GM18517 (cell line): ENCODE results near the gene NAV3.

Experiments
- ATAC-seq: cut with Tn5 transposase; IDR thresholded peaks from one replicate; pipeline ENCODE4 v1.9.1; 2021; ENCODE audit warnings: mild to moderate bottlenecking, moderate library complexity; ENCODE audit not compliant: unreplicated experiment

NAV3 gene

GRCh38 chr12:77841521-77841920 lies 10.8 kb downstream of the NAV3 start:
- no peak for ATAC-seq

DNA sequence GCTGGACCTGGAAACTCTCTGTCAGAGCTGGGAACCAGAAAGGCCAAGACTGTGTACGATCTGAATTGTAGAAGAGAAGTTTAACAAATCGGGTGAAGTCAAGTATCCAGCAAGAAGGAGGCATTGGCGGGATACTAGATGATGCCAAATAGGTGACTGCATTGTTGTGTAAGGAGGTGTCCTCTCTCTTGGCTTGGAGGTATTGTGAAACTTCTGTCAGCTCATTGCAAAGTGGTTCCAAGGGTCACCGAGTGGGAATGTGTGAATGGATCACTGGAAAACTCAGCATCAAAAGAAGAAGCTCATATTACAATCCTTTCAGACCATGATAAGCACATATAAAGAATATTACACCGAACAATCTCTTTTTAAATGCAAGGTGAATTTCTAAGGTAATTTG lies 11.7 kb downstream of the NAV3 start:
- ATAC-seq: no peak

GRCh38 chr12:77845831-77846230 lies 15.1 kb downstream of the NAV3 start:
- no peak for ATAC-seq

DNA sequence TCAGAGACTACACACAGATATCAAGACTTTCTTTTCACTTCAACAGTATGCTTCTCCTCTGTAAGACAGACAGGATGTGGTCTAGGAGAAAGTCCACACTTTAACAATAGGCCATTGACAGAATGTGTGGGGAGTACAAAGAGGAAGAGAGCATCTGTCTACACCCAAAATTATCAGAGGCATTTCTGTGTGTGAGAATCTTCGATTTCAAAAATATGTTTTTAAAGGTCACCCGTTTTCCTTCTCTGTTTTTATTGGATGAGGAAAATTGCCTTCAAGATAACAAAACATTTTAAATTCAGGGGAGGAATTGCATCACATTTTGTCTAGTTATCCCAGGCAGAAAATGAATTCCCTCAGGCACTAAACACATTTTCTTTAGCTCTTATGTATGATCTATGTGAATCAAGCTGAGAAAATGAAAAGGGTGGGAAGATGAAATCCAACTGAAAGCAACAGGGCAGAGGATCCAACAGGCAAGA lies 16.4 kb downstream of the NAV3 start:
- peak; percentile 99 for ATAC-seq

DNA sequence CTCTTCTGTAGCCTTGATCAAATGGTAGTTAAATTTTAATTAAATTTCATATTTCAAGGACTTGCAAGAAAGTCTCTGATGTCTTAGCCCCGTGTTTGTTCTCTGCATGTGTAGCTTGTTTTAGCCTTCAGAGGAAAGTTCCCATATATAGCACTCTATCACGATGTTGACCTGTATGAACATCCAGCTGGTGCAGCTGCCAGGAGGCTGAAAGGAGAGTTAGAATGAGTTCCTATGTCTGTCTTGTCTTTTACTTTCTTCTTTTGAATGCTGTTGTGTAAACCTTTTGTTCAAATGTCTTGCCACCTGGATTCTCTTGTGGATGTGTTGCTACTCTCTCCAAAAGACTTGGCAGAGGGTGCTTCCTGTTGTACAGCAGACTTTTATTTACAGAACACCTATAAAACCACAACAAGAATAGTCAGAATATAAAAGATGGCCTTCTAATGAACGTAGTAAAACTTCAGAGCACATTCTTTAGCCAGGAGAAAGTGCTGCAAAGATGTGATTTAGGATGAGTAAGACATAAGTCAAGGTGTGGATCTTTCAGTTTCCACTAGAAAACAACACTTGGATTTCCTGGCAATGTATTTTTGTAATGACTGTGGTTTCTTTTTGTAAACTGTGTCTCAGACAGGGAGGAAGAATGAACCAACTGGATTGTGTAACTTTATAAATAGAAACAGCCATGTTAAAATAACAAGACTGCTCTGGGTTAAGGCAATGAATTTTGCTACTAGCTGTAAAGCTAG lies 17.2 kb downstream of the NAV3 start:
- peak; percentile 41 for ATAC-seq

GRCh38 chr12:77850129-77850528 lies 19.4 kb downstream of the NAV3 start:
- ATAC-seq: no peak

- no peak for ATAC-seq
Measured at GRCh38 chr12:77850698-77851097, 20.0 kb downstream of the NAV3 start.

DNA sequence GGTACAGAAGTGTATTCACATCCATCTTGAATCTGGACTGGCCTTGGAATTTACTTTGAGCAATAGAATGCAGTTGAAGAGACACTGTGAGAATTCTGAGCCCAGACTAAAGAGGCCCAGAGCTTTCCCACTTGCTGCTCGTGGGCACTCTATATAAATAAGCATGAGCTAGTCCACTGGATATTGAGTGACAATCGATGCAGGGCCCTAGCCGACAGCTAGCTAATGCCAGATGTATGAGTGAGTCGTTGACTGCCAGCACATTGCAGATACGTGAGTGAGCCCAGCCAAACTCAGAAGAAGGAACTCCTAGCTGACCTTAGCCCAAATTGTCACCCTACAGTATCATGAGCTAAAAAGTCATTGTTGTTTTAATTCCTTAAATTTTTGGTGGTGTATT lies 24.9 kb downstream of the NAV3 start:
- no peak for ATAC-seq

GRCh38 chr12:77861317-77861716 lies 30.6 kb downstream of the NAV3 start:
- ATAC-seq: no peak

DNA sequence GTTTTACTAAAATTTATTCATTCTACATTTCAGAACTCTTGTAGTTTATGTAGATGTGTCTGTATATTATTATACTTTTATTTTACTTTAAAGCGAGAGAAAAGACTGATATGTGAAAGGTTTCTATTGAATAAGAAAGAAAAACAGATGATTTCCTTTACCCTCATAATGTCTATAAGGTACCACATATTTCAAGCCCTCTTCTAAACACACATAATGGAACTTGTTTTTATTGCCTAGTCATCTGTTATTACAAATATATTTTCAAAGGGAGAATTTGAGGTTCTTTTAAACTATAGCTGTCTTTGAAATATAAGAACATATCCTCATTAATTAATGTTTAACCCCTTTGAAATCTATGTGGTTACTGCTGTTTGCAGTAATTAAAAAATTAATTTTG lies 34.5 kb downstream of the NAV3 start:
- no peak for ATAC-seq

DNA sequence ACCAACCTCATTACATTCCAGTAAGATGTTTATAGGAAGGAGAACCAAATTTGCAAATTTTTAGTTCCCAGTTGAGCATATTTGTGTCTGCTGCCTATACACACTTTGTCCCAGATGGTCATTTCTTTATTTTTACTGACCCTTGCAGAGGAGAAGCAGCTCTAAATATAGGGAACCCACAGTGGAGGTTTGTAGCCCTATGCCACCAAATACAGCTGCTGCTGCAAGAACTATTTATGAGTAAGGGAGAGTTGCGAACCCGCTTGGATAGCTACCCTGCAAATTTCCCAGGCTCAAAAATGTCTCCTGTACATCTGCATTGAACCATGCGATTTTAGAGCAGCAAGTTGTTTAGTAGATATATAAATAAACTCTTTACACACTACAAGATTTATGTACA lies 48.2 kb downstream of the NAV3 start:
- no peak for ATAC-seq

DNA sequence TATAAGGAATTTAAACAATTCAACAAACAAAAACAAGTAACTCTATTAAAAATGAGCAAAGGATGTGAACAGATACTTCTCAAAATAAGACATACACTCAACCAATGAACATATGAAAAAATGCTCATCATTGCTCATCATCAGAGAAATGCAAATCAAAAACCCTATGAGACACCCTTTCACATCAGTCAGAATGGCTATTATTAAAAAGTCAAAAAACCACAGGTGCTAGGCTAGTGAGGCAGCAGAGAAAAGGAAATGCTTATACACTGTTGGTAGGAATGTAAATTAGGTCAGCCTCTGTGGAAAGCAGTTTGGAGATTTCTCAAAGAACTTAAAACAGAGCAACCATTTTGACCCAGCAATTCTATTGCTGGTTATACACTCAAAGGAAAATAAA lies 52.0 kb downstream of the NAV3 start:
- ATAC-seq: no peak

GRCh38 chr12:77888611-77889010 lies 57.9 kb downstream of the NAV3 start:
- ATAC-seq: no peak

DNA sequence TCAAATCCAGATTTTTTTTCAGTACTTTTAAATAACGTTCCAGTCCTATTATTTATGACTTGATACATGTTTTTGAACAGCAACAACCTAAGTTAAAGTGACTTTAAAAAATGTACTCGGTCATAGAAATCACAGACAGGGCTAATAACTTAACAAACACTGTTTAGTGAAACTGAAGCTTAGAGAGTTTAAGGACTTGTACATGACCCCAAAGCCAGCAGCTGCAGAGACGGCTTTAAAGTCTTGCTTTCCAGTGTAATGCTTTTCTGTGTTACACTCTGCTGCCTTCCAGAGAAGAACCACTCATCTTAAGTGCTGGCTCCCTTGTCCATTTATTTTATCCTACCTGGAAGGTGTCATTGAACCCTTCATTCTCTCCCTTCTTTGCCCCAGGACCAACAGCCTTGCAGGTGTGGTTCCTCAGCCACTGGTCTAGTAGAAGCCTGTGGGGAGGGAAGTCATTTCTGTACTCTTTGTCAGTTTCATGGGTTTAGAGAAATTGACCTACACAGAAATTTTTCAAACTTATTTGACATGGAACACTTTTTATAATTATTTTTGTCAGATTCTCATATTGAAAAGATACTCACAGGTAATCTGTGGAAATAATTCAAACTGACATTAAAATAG lies 60.9 kb downstream of the NAV3 start:
- no peak for ATAC-seq

- ATAC-seq: no peak
Measured at GRCh38 chr12:77893918-77894317, 63.2 kb downstream of the NAV3 start.

GRCh38 chr12:77894556-77894955 lies 63.9 kb downstream of the NAV3 start:
- no peak for ATAC-seq

DNA sequence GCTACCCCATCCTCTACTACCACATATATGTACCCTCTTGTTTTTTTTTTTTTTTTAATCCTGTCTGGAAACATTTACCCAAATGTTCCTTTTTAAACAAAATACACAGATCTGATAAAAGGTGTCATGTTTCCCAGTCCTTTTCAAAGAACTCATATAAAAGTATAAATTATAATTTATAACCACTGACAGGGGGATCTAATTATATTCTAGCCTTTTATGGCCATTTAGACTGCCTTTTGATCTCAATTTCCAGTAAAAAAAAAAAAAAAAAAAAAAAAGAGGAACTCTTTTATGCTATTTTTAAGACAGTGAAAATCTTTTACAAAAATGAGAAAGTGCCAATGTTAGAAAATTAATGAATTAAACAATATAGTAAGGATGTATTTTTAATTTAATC lies 65.0 kb downstream of the NAV3 start:
- ATAC-seq: no peak

- ATAC-seq: no peak
Measured at GRCh38 chr12:77907936-77908335, 77.2 kb downstream of the NAV3 start.

DNA sequence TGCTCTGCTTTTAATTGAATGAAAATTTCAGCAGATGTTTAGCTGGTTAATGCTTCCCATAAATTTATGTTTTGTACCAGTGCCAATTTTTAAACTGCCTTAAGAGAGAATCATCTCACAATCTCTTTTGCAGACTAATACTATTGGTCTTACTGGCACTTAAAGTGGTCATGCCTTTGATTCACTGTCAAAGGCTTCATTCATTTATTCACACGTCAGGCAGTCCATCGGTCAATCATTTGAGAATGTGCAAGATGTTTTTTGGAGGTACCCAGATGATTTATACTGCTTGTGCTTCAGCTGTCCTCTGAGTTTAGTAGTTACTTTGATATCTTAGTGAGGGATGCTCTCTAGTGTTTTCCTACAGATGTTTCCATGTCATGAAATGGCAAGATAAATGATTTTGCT lies 83.4 kb downstream of the NAV3 start:
- ATAC-seq: no peak

GRCh38 chr12:77915071-77915600 lies 84.4 kb downstream of the NAV3 start:
- ATAC-seq: no peak

GRCh38 chr12:77916276-77916675 lies 85.6 kb downstream of the NAV3 start:
- ATAC-seq: no peak

- ATAC-seq: no peak
Measured at GRCh38 chr12:77918046-77918445, 87.4 kb downstream of the NAV3 start.
